ENCODE results near the gene UBE2D3. TPM values are rescaled to one million over a fixed set of nuclear protein-coding genes. Genes with fewer than 3 reads are reported as not detected.

The UBE2D3 gene
- total RNA-seq, 1 donor from 2014 or later: 231 TPM

- DNase-seq (ENCODE audit: low read depth): no peak
Observed at GRCh38 chr4:102791318-102791835, 36.0 kb downstream of the UBE2D3 start.

- DNase-seq (ENCODE audit: low read depth): no peak
Observed at GRCh38 chr4:102789317-102789717, 38.0 kb downstream of the UBE2D3 start.

GRCh38 chr4:102787944-102788343 lies 39.4 kb downstream of the UBE2D3 start:
- no peak for DNase-seq (ENCODE audit: low read depth)

- no peak for DNase-seq (ENCODE audit: low read depth)
Observed at GRCh38 chr4:102787096-102787881, 40.1 kb downstream of the UBE2D3 start.

- DNase-seq (ENCODE audit: low read depth): no peak
Observed at GRCh38 chr4:102786279-102786678, 41.1 kb downstream of the UBE2D3 start.

- no peak for DNase-seq (ENCODE audit: low read depth)
Observed at GRCh38 chr4:102783006-102783405, 44.3 kb downstream of the UBE2D3 start.

- DNase-seq (ENCODE audit: low read depth): no peak
Observed at GRCh38 chr4:102781570-102781969, 45.8 kb downstream of the UBE2D3 start.

- DNase-seq (ENCODE audit: low read depth): peak; percentile 97
Observed at GRCh38 chr4:102780476-102781144, 46.7 kb downstream of the UBE2D3 start.

GRCh38 chr4:102779204-102779603 lies 48.1 kb downstream of the UBE2D3 start:
- DNase-seq (ENCODE audit: low read depth): no peak

GRCh38 chr4:102778720-102779119 lies 48.6 kb downstream of the UBE2D3 start:
- DNase-seq (ENCODE audit: low read depth): peak; percentile 77

GRCh38 chr4:102775805-102776204 lies 51.5 kb downstream of the UBE2D3 start:
- no peak for DNase-seq (ENCODE audit: low read depth)

- DNase-seq (ENCODE audit: low read depth): no peak
Observed at GRCh38 chr4:102774254-102774653, 53.1 kb downstream of the UBE2D3 start.

GRCh38 chr4:102772738-102773340 lies 54.5 kb downstream of the UBE2D3 start:
- no peak for DNase-seq (ENCODE audit: low read depth)

GRCh38 chr4:102764901-102765300 lies 62.5 kb downstream of the UBE2D3 start:
- no peak for DNase-seq (ENCODE audit: low read depth)

GRCh38 chr4:102761906-102762305 lies 65.4 kb downstream of the UBE2D3 start:
- DNase-seq (ENCODE audit: low read depth): no peak

GRCh38 chr4:102761296-102761701 lies 66.1 kb downstream of the UBE2D3 start:
- DNase-seq (ENCODE audit: low read depth): no peak

GRCh38 chr4:102760645-102761295 lies 66.6 kb downstream of the UBE2D3 start, which contains the start of gene MANBA:
TSS of gene MANBA (minus strand) at chr4:102760968. CDS start at chr4:102760894, 74 bp downstream.
- DNase-seq (ENCODE audit: low read depth): peak; percentile 41

- peak; percentile 55 for DNase-seq (ENCODE audit: low read depth)
Observed at GRCh38 chr4:102759831-102760644, 67.3 kb downstream of the UBE2D3 start.

GRCh38 chr4:102758241-102759160 lies 68.8 kb downstream of the UBE2D3 start:
- DNase-seq (ENCODE audit: low read depth): no peak

- DNase-seq (ENCODE audit: low read depth): no peak
Observed at GRCh38 chr4:102757681-102758080, 69.7 kb downstream of the UBE2D3 start.
